GM23338 (cell line): ENCODE results near the gene MRPL34. TPM values are rescaled to one million over a fixed set of nuclear protein-coding genes. Genes with fewer than 3 reads are reported as not detected.
A peak's percentile ranks its signal among the peaks of the same experiment; 100 is the strongest.

Source experiments
- ATAC-seq: fragments of 200-7000 bp; cut with Tn5 transposase; 3 replicates; pipeline ENCODE4 v1.9.1; 2020
- DNase-seq: peaks from one replicate; pipeline ENCODE4 v3.0.0-alpha.2; 2015; ENCODE audit warnings: low spot score
- H2AFZ ChIP-seq: fragments of 200-600 bp; sonication (generic); 2 replicates; pipeline ENCODE4 v1.8.0; 2016; ENCODE audit warnings: antibody characterized with exemption, mild to moderate bottlenecking, moderate library complexity
- H3F3A ChIP-seq: fragments of 200-600 bp; sonication (generic); replicated peaks from 2 replicates; pipeline ENCODE4 v1.8.0; 2017; ENCODE audit warnings: antibody characterized with exemption, mixed run types, low read depth
- H3K27ac ChIP-seq: fragments of 200-600 bp; sonication (generic); 2 replicates; pipeline ENCODE4 v1.6.1; 2016; ENCODE audit warnings: low read depth
- H3K27me3 ChIP-seq: fragments of 200-600 bp; sonication (generic); 2 replicates; pipeline ENCODE4 v1.8.0; 2016; ENCODE audit warnings: mild to moderate bottlenecking, mixed run types, moderate library complexity; ENCODE audit not compliant: insufficient read depth
- H3K36me3 ChIP-seq: fragments of 200-600 bp; sonication (generic); 2 replicates; pipeline ENCODE4 v1.8.0; 2016; ENCODE audit warnings: mild to moderate bottlenecking; ENCODE audit not compliant: insufficient read depth
- H3K4me1 ChIP-seq: fragments of 200-600 bp; sonication (generic); 2 replicates; pipeline ENCODE4 v1.8.0; 2016; ENCODE audit warnings: mild to moderate bottlenecking, moderate library complexity; ENCODE audit not compliant: insufficient read depth
- H3K4me2 ChIP-seq: fragments of 200-600 bp; sonication (generic); 2 replicates; pipeline ENCODE4 v1.7.1; 2017; ENCODE audit warnings: mixed run types
- H3K4me3 ChIP-seq: fragments of 200-600 bp; sonication (generic); 2 replicates; pipeline ENCODE4 v1.6.1; 2016; ENCODE audit warnings: mixed run types
- H3K79me2 ChIP-seq: fragments of 200-600 bp; sonication (generic); replicated peaks from 2 replicates; pipeline ENCODE4 v1.8.0; 2017; ENCODE audit warnings: mild to moderate bottlenecking; ENCODE audit not compliant: insufficient read depth
- H3K9me2 ChIP-seq: fragments of 200-600 bp; sonication (generic); 2 replicates; pipeline ENCODE4 v1.8.0; 2017; ENCODE audit not compliant: insufficient read depth
- H4K20me1 ChIP-seq: fragments of 200-600 bp; sonication (generic); replicated peaks from 2 replicates; pipeline ENCODE4 v1.8.0; 2017; ENCODE audit warnings: mild to moderate bottlenecking; ENCODE audit not compliant: insufficient read depth
- H3K27ac Mint-ChIP-seq: 2 replicates; pipeline ENCODE4 v1.8.0; 2020; ENCODE audit warnings: inconsistent platforms, mild to moderate bottlenecking, moderate library complexity, mixed read lengths
- H3K27me3 Mint-ChIP-seq: 3 replicates; pipeline ENCODE4 v1.8.0; 2022; ENCODE audit warnings: low read depth, mild to moderate bottlenecking, moderate library complexity, mixed read lengths, inconsistent platforms; ENCODE audit not compliant: insufficient read depth, poor library complexity
- H3K36me3 Mint-ChIP-seq: 3 replicates; pipeline ENCODE4 v1.8.0; 2021; ENCODE audit warnings: low read depth, mild to moderate bottlenecking, inconsistent platforms, moderate library complexity, mixed read lengths
- H3K4me1 Mint-ChIP-seq: 3 replicates; pipeline ENCODE4 v1.8.0; 2020; ENCODE audit warnings: mild to moderate bottlenecking, inconsistent platforms, mixed read lengths
- H3K4me3 Mint-ChIP-seq: 3 replicates; pipeline ENCODE4 v1.8.0; 2021; ENCODE audit warnings: moderate library complexity, mild to moderate bottlenecking, inconsistent platforms, mixed read lengths
- H3K9me3 Mint-ChIP-seq: 3 replicates; pipeline ENCODE4 v1.8.0; 2020; ENCODE audit warnings: moderate library complexity, mild to moderate bottlenecking, inconsistent platforms, mixed read lengths
- CREB1 ChIP-seq: fragments of 250-450 bp; sonication (Bioruptor Pico); IDR thresholded peaks from 2 replicates; pipeline ENCODE4 v1.5.0; 2020; ENCODE audit warnings: low read depth, mild to moderate bottlenecking, moderate library complexity
- ETS1 ChIP-seq: IDR thresholded peaks from 2 replicates; pipeline ENCODE4 v1.6.1; 2016; ENCODE audit warnings: antibody characterized with exemption
- EZH2 ChIP-seq: fragments of 200-600 bp; sonication (generic); IDR thresholded peaks from one replicate; pipeline ENCODE4 v1.8.0; 2017; ENCODE audit warnings: antibody characterized with exemption, mild to moderate bottlenecking, low read depth; ENCODE audit not compliant: unreplicated experiment
- EZH2phosphoT487 ChIP-seq: fragments of 200-600 bp; sonication (generic); IDR thresholded peaks from one replicate; pipeline ENCODE4 v1.8.1; 2018; ENCODE audit warnings: antibody characterized with exemption; ENCODE audit not compliant: unreplicated experiment
- JUNB ChIP-seq: IDR thresholded peaks from one replicate; pipeline ENCODE4 v1.6.1; 2016; ENCODE audit warnings: antibody characterized with exemption; ENCODE audit not compliant: unreplicated experiment
- NANOG ChIP-seq: IDR thresholded peaks from 2 replicates; pipeline ENCODE4 v1.6.1; 2016; ENCODE audit warnings: antibody characterized with exemption, borderline replicate concordance
- POLR2AphosphoS5 ChIP-seq: IDR thresholded peaks from 2 replicates; pipeline ENCODE4 v1.6.1; 2016; ENCODE audit warnings: antibody characterized with exemption, low read depth
- ZNF114 ChIP-seq: fragments of 250-450 bp; sonication (Bioruptor Pico); IDR thresholded peaks from 2 replicates; pipeline ENCODE4 v1.5.0; 2020; ENCODE audit warnings: mild to moderate bottlenecking, moderate library complexity
- ZNF331 ChIP-seq: fragments of 250-450 bp; sonication (Bioruptor Pico); IDR thresholded peaks from 2 replicates; pipeline ENCODE4 v1.5.0; 2020; ENCODE audit warnings: low read depth, mild to moderate bottlenecking, moderate library complexity
- polyA plus RNA-seq: library from polyadenylated mRNA; unstranded; fragments of >200 nt; fragmentation: Nextera tagmentation; extraction: Ambion mirVana; gene quantifications from 2 replicates; pipeline ENCODE4 v1.2.1, GENCODE V29; 2016
- total RNA-seq: library from RNA; depleted of rRNA; stranded (reverse); fragments of >200 nt; shearing (Covaris generic); gene quantifications from 2 replicates; pipeline ENCODE4 v1.2.3, GENCODE V29; 2014
- TF ChIP-seq, protein P1 (sequence below), 2 experiments: fragments of 200-600 bp in 1 of 2; sonication (generic) in 1 of 2; conservative IDR thresholded peaks; 2 replicates each; pipeline versions ENCODE4 v1.5.1 to v1.6.1; 2016 to 2017; ENCODE audit warnings: antibody characterized with exemption in 2 of 2, low read depth in 2 of 2, mild to moderate bottlenecking in 2 of 2, moderate library complexity in 1 of 2

Gene MRPL34
- total and polyA plus RNA-seq, 2 experiments from 2014 or later: 59.9 to 266 TPM

- peak overlapping the region; percentile 85 for H2AFZ ChIP-seq
- H3K27ac Mint-ChIP-seq: no peak overlapping the region
- no peaks in the 10 kb centered on the region for H3K4me1 ChIP-seq
- no peaks in the 10 kb centered on the region for H3K79me2 ChIP-seq
- H3K4me3 Mint-ChIP-seq: peak overlapping the region; percentile 76
- H3K27me3 Mint-ChIP-seq: peaks cover 4% of the 10 kb centered on the region
- H3K4me2 ChIP-seq: peak overlapping the region; percentile 88
- no peak for TF ChIP-seq ETS1
- TF ChIP-seq, protein P1, sequence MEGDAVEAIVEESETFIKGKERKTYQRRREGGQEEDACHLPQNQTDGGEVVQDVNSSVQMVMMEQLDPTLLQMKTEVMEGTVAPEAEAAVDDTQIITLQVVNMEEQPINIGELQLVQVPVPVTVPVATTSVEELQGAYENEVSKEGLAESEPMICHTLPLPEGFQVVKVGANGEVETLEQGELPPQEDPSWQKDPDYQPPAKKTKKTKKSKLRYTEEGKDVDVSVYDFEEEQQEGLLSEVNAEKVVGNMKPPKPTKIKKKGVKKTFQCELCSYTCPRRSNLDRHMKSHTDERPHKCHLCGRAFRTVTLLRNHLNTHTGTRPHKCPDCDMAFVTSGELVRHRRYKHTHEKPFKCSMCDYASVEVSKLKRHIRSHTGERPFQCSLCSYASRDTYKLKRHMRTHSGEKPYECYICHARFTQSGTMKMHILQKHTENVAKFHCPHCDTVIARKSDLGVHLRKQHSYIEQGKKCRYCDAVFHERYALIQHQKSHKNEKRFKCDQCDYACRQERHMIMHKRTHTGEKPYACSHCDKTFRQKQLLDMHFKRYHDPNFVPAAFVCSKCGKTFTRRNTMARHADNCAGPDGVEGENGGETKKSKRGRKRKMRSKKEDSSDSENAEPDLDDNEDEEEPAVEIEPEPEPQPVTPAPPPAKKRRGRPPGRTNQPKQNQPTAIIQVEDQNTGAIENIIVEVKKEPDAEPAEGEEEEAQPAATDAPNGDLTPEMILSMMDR (conservative IDR thresholded peaks at IDR 0.05; ENCODE audit: low read depth in 2 of 2): peak; percentile 66 to 95
- no peak for TF ChIP-seq EZH2phosphoT487
- TF ChIP-seq CREB1 (CRISPR knock-in tag): peak; percentile 37
- no peak for TF ChIP-seq ZNF114 (CRISPR knock-in tag)
- TF ChIP-seq POLR2AphosphoS5: peak; percentile 54; the same call in 1 of the 2 replicates
- H3F3A ChIP-seq: peaks cover 24% of the 10 kb centered on the region
- H3K36me3 ChIP-seq: no peaks in the 10 kb centered on the region
- H3K9me2 ChIP-seq: no peaks in the 10 kb centered on the region
- H3K27ac ChIP-seq: no peak overlapping the region
- H3K4me3 ChIP-seq: peak overlapping the region; percentile 69
- peak; percentile 88 for ATAC-seq
- H3K36me3 Mint-ChIP-seq: peaks cover 37% of the 10 kb centered on the region
- H4K20me1 ChIP-seq: peaks cover 4% of the 10 kb centered on the region; the same call in 1 of the 2 replicates
- no peaks in the 10 kb centered on the region for H3K9me3 Mint-ChIP-seq
- H3K27me3 ChIP-seq: peaks cover 6% of the 10 kb centered on the region; the same call in 1 of the 2 replicates
- peaks cover 2% of the 10 kb centered on the region; the same call in 2 of the 3 replicates for H3K4me1 Mint-ChIP-seq
- peak; percentile 95 for DNase-seq
Observed at GRCh38 chr19:17282488-17283125, 23.1 kb upstream of the MRPL34 start.

DNA sequence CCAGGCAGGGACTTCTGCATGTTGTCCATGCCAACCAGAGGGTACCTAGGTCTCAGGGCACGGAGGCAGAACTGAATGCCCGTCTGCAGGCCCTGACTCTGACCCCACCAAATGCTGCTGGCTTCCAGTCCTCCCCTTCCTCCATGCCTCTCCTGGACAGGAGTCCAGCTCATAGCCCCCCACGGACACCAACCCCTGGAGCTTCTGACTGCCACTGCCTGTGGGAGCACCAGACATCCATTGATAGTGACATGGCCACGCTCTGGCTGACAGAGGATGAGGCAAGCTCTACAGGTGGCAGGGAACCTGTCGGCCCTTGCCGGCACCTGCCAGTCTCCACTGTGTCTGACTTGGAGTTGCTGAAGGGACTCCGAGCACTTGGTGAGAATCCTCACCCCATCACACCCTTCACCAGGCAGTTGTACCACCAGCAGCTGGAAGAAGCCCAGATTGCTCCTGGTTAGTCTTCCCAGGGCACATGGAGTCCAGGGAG is 22.1 kb upstream of the MRPL34 start:
- Mint-ChIP-seq H3K9me3 (no peaks in the 10 kb centered on the region), H3K4me1 (peaks cover 2% of the 10 kb centered on the region; the same call in 2 of the 3 replicates), H3K27me3 (peaks cover 6% of the 10 kb centered on the region), H3K27ac (no peak overlapping the region), H3K4me3 (no peak overlapping the region), H3K36me3 (peaks cover 32% of the 10 kb centered on the region)
- Histone ChIP-seq H3K36me3 (no peaks in the 10 kb centered on the region), H3K27me3 (peaks cover 6% of the 10 kb centered on the region; the same call in 1 of the 2 replicates), H2AFZ (no peak overlapping the region), H3K4me3 (no peak overlapping the region), H3K27ac (no peak overlapping the region), H3K4me1 (no peaks in the 10 kb centered on the region), H3K4me2 (no peak overlapping the region), H3K79me2 (no peaks in the 10 kb centered on the region), H4K20me1 (peaks cover 4% of the 10 kb centered on the region; the same call in 1 of the 2 replicates), H3K9me2 (no peaks in the 10 kb centered on the region), H3F3A (peaks cover 24% of the 10 kb centered on the region)
- ATAC-seq (no peak), DNase-seq (no peak)
- TF ChIP-seq ETS1 (no peak), NANOG (no peak), EZH2phosphoT487 (no peak), ZNF331 (no peak), CREB1 (CRISPR knock-in tag) (no peak), JUNB (no peak), ZNF114 (CRISPR knock-in tag) (no peak), EZH2 (no peak)
